Heart left ventricle (tissue), 13 donors: ENCODE data around the gene GPRC5B.

Experiments
- POLR2A ChIP-seq, 2 donors: fragments of 450-650 bp; IDR thresholded peaks; one replicate each; pipeline ENCODE4 v1.6.1; 2017; ENCODE audit warnings: antibody characterized with exemption in 2 of 2, mild to moderate bottlenecking in 2 of 2, moderate library complexity in 2 of 2
- TF ChIP-seq, protein P1 (sequence below), 12 donors: fragments of 200-600 bp; sonication (generic) in 4 of 12; IDR thresholded peaks; one replicate each; pipeline versions ENCODE4 v1.5.0 to v1.8.0; 2018 to 2022; ENCODE audit warnings: antibody characterized with exemption in 12 of 12, mild to moderate bottlenecking in 5 of 12
- donor health status: ischemic (EF 13 %, LVEDD 7.1; RV severe dilation, severe dysfunction).
- donor health status: DM: no; HTN: yes; CAD: no.
- donor health status: DM: no; HTN: no; CAD: no.
- donor health status: ischemic (EF 25% LVEDD 6.9; RV normal size, moderate dysfunction).
- donor health status: ischemic (EF 25% LVEDD 5.7; RV mildly dilated, moderate dysfunction).
- donor health status: ischemic (EF 35%, LVEDD 5.7; RV mildly dilated, moderate dysfunction).
- donor health status: nonischemic (EF 11% LVEDD 7.7; RV severe dilation, severe dysfunction).
- donor health status: DM: yes; HTN: yes; CAD: no.
- donor health status: PGD.
- donor health status: ischemic (EF 29% LVEDD 5.4; RV normal size, mild dysfunction).
- donor health status: nonischemic (EF 23%, LVEDD 6.1; RV moderate dilation, normal function).

DNA sequence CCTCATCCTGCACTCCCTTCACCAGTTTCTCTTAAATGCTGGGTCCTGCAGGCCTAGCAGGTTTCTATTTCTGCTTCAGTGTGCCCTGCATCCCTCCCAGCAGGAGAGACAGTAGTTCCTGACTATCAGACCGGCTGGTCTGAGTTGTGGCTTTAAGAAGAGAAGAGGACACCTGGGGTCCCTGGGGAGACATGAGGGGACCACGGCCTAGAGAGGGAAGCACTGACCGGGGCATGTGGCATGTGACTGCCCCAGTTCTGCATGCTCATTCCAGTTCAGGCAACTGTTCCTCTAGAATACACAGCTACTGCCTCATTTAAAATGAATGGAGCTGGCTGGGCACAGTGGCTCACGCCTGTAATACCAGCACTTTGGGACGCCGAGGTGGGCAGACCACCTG lies 61.3 kb downstream of the GPRC5B start:
- TF ChIP-seq, protein P1, sequence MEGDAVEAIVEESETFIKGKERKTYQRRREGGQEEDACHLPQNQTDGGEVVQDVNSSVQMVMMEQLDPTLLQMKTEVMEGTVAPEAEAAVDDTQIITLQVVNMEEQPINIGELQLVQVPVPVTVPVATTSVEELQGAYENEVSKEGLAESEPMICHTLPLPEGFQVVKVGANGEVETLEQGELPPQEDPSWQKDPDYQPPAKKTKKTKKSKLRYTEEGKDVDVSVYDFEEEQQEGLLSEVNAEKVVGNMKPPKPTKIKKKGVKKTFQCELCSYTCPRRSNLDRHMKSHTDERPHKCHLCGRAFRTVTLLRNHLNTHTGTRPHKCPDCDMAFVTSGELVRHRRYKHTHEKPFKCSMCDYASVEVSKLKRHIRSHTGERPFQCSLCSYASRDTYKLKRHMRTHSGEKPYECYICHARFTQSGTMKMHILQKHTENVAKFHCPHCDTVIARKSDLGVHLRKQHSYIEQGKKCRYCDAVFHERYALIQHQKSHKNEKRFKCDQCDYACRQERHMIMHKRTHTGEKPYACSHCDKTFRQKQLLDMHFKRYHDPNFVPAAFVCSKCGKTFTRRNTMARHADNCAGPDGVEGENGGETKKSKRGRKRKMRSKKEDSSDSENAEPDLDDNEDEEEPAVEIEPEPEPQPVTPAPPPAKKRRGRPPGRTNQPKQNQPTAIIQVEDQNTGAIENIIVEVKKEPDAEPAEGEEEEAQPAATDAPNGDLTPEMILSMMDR (IDR thresholded peaks at IDR 0.05) = no peak
- no peak for TF ChIP-seq POLR2A (IDR thresholded peaks at IDR 0.05)
